ENCODE measurements around the gene SH2D2A.

SH2D2A gene

DNA sequence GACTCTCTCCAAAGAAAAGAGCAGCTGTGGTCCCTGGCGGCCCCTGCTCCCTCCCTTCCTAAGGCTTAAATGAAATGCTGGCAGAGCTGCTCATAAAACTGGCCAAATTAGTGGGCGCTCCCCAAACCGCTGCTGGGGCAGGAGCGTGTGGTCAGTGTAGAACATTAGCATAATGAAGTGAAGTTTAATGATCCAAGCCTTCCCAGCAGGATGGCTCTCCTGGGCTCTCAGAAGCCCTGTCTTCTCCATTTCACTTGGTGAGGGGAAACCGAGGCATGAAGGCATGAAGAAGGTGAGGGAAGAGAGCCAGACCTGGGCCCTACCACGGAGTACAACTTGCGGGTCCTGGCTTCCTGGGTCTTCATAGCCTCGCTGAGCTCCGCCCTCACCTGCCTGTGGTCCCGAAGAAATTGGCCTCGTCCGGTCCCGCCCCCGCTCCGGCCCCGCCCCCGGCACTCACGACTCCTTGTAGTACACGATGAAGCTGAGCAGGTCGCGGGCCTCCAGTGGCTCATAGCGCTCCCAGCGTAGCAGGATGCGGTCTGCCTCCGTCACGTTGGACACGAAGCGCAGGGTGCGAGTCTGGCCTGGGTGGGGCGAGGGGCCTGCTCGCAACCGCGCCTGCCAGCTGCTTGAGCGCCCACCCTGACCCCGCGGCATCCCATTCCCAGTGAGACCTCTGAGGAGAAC is 32.0 kb upstream of the SH2D2A start:
- in situ Hi-C loops (cut with MboI; ENCODE audit: low sequenced_read_pairs): no loop called here

DNA sequence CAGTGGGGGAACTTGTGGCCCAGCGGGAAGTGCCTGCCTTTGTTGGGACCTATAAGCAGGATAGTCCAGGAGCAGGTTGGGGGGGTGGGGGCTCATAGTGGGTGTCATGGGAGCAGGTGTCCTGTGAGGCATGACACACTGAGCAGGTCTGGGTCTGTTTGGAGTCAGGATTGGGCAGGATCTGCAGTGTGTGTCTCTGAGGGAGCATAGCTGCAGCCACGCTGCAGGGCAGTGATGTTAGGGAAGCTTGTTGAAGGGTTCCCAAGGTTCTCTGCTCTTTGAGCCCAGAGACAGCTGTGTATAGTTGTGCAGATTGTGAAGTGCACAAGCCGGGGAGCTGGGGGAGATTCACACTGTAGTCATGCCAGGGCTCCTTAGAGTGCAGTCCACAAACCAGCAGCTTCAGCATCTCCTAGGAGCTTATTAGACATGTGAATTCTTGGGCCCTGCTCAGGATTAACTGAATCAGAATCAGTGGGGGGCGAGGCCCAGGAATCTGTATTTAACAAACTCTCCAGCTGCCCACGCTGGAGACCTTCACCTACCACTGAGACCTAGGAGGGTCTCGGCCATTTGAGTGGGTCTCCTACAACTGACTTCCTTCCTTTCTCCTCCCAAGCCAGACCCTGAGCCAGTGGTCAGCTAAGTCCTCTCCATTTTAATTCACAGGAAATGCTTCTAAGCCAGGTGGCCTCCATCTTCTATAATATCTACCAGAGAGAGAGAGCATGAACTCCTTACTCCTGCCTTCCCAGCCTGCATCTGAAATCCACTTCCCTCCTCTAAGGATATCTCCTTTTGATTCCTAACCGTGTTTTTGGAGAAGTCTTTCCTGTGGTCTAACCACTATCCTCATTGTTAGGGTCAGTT is 31.2 kb upstream of the SH2D2A start:
- in situ Hi-C loops (cut with MboI; ENCODE audit: low sequenced_read_pairs): no loop called here

DNA sequence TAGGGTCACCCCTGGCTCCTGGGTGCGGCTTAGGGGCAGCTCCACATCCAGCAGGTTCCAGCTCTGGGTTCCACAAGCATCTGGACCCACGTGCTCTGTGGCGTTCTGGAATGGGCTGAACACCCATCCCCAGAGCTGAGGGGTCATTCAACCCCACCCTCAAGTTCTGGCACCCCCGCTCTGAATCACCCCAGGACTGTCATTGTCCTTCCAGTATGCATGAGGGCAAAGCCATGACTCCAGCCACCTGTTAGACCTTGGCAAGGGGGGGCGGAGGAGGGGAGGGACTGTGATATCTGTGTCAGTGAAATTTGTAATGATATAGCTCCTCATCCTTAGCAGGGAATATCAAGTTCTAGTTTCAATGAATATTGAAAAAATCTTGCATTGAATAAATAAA is 30.0 kb upstream of the SH2D2A start:
- in situ Hi-C loops (cut with MboI; ENCODE audit: low sequenced_read_pairs): no loop called here

DNA sequence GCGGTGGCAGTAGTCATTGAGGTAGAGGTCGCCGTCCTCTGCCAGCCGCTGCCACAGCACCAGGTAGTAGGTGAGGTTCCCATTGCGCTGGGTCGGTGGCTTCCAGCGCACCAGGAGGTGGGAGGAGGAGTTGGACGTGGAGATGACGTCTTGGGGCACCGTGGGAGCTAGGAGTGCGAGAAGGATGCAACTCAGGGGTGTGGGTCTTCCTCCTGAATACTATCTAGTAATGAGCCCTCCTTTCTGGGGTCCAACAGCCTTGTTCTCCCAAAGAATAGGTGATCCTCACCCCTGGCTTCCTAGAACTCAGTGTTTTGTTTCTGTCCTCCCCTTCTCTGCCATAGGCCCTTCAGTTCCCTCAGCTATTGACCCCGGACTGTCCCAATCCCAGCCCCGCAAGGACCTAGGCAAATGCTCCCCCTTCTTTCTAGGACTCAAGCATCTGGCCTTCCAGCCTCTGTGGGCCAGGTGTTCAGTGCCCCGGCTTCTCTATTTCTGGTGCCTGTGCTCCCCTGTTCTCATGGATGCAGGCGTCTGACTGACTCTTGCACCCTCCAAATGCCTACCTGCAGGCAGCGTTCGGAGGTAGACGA is 29.4 kb upstream of the SH2D2A start:
- in situ Hi-C loops (cut with MboI; ENCODE audit: low sequenced_read_pairs): no loop called here

DNA sequence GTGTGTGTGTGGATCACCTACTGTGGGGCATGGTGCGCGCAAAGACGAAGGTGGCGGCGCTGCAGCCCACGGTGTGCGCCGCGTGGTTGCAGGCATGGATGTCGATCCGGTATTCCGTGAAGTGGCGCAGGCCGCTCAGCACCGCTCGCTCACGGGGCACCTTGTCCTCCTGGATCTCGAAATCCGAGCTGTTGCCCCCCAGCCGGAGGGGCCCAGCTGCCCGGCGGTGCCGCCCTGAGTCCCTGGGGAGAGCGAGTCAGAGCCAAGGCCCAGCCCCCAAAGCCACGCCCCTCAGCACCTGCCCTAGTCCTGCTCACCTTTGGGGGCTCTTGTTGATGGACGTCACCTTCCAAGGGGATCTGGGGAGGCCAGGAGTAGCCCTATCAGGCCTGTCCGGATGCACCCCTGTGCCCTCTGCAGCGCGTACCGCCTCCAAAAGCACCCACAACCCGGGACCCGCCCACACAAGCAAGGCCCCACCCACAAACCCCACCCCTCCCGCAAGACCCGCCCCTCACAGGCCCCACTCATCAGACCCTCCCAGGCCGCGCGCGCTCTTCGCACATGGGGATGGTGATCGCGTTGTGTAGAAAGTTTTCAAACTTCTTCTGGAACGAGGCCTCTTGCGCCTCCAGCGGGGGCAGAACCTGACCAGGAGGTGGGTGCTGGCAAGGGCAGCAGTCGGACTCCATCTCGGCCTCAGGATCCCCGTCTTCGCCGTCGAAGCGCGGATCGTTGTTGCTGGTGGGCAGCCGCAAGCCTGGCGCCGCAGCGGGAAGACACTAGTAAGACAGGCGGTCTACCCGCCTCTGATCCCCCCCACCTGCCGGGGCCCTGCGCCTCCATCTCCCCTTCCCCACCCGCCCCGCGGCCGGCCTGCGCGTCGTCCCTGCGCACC is 28.7 kb upstream of the SH2D2A start:
- in situ Hi-C loops (cut with MboI; ENCODE audit: low sequenced_read_pairs): no loop called here

DNA sequence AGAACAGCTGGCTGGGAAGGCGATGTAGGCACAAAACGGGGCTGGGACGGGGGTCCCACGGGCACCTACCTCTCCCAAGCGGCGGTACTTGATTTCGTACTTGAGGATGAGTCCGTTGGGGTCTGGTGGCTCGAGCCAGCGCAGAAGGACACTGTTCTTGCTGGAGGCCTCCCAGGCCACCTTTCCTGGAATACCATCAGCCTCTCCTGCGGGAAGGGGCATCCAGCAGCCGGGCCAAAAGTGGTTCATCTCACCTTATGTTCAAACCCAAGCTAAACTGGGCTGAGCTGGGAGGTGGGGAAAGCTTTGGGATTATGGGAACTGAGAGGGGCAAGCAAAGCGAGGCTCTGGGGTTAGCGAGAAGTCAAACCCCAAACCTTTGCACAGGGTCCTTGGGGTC is 28.0 kb upstream of the SH2D2A start:
- in situ Hi-C loops (cut with MboI; ENCODE audit: low sequenced_read_pairs): no loop called here

DNA sequence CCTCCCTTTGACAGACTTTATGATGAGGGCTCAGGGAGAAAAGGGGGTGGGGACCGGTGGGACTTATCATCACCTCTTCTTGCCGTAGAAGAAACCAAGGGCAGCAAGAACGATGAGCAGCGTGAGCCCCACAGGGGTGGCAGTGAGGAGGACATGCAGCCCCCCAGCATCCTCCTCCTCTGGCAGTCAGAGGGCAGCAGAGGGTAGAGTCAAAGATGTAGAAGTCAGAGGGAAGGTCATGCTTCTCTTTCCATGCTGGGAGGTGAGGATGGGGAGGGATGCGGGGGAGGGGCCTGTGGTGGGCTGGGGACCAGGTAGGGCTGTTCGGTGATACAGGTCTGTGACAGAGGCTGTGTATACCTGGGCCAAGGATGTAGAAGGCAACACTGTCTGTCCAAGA is 27.5 kb upstream of the SH2D2A start:
- in situ Hi-C loops (cut with MboI; ENCODE audit: low sequenced_read_pairs): no loop called here

GRCh38 chr1:156842618-156843300 is 26.1 kb upstream of the SH2D2A start:
- in situ Hi-C loops (cut with MboI; ENCODE audit: low sequenced_read_pairs): no loop called here

DNA sequence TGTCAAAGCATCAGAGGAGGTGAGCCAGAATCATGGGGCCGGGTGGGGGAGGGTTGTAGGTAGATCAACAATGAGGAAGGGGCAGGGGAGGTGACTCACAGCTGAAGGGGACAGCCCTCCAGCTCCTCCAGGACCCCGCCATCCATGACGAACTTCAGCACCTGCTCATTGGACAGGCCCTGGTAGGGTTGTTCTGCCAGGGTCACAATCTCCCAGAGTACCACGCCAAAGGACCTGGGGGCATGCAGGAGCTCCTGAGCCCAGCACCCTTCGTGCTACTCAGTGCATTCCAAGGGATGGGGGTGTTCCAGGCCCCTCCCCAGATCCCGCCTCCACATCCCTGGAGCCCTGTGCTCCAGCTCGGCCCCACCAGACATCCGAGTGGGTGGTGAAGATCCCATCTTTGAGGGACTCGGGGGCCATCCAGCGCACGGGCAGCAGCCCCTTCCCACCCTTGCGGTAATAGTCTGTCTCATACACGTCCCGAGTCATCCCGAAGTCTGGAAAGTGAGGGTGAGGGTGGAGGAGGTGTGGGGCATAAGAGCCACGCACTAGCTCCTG is 24.7 kb upstream of the SH2D2A start:
- in situ Hi-C loops (cut with MboI; ENCODE audit: low sequenced_read_pairs): no loop called here

DNA sequence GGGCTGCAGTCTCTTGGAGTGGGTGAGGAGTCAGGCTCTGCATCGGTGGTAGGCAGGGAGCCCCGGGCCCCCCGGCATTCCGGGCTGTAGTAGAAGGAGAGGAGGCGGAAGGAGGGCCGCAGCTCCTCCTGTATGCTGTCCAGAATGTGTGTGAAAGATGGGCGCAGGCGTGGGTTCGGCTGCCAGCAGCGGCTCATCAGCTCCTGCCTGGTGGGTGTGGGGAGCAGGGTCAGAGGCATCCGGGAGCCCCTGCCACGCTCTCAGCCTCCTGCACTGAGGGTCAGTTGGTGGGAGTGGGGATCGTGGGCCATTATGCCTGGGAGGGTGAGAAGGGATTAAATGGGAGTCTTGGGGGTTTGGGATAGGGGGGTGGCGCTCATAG is 24.2 kb upstream of the SH2D2A start:
- in situ Hi-C loops (cut with MboI; ENCODE audit: low sequenced_read_pairs): no loop called here

DNA sequence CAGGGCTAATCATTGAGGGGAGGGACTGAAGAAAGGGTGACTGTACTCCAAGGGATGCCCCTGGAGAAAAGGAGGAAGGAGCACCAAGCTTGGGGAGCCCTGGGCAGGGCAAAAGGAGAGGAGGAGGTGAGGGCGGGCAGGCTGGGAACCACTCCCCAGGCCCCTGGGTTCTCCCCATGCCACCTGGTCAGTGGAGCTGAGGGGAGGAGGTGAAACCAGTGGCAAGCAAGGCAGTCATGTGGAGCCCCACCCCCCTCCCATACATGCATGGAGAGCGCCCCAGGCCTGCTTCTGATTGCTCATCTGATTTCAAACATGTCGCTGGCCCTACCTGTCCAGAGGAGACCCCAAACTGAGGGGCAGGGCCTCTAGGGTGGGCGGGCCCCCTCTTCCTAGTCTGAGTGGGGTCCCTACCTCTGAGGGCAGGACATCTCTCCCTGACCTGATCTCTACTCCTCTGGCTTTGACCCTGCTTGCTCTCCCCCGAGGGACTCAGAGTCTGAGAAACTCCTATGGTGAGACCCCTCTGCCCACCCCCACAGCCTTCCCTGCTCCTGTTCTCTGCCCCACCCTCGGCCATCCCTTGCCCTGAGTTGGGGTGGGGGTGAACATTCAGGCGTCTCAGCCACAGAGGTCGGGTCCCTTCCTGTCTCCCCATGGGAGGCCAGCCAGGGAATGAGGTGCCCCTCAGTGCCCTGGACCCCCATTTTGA is 23.7 kb upstream of the SH2D2A start:
- in situ Hi-C loops (cut with MboI; ENCODE audit: low sequenced_read_pairs): no loop called here

DNA sequence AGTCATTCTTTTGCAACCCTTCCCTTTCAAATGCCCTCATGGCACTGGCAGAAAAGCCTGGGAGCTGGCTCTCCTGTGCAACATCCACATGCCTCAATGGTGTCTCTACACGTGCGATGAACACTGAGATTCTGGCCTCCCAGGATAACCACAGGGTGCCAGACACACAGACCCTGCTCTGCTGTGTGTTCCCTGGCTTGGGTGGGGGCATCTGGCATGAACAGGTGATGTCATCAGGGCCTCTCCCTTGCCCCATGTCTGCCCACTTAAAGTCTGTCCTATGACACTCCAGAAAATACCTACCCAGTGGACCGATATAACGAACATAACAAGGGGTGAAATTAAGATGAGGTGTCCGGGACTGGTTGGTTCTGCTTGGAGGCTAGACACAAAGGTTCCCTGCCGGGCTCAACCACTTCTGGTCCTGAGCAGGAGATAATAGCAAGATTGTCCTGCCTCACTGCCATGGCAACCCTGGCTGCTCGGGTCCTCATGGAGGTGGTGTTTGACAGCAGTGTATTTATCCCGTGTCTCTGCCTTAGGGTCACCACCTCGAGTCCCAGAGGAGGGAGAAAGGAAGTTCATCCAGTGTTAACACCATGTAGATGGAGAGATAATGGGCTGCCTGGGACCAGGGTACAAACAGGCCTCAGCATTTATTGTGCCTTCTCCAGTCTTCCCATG is 22.9 kb upstream of the SH2D2A start:
- in situ Hi-C loops (cut with MboI; ENCODE audit: low sequenced_read_pairs): no loop called here

GRCh38 chr1:156838972-156839371 is 22.3 kb upstream of the SH2D2A start:
- in situ Hi-C loops (cut with MboI; ENCODE audit: low sequenced_read_pairs): no loop called here

DNA sequence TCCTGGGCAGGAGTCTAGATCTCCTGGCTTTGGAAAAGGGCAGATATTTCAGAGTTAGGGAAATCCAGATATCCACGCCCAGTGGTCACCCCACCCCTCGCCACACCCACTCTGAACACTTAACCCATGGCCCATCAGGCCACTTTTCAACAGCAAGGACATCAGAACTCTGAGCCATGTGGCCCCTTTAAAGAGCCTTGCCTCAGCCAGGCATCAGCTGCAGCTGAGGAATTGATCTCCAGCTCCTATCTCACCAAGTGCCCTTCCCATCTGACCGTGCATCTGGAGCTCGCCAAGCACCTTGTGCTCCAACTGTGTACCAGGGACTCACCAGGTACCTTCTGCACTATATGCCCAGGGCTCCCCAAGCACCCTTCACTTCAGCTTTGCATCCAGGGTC is 20.2 kb upstream of the SH2D2A start:
- in situ Hi-C loops (cut with MboI; ENCODE audit: low sequenced_read_pairs): no loop called here

GRCh38 chr1:156836041-156836654 is 19.5 kb upstream of the SH2D2A start:
- in situ Hi-C loops (cut with MboI; ENCODE audit: low sequenced_read_pairs): no loop called here

DNA sequence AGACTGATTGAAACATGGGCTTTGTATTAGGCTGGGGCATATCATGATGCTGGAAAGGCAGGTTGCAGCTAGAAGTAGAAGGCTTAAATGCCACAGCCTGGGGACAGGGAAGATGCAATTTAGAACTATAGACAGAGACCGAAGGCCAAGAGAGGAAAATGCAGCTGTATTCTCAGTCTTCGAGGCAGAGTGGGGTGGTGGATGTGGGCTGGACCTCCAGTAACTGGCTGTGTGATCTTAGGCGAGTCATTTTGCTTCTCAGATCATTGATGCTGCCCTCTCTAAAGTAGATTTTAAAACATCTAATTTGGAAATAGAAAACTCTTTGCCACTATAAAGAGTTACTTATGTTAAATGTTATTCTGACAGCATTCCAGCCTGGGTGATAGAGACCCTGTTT is 17.7 kb upstream of the SH2D2A start:
- in situ Hi-C loops (cut with MboI; ENCODE audit: low sequenced_read_pairs): no loop called here

GRCh38 chr1:156833603-156834002 is 17.0 kb upstream of the SH2D2A start:
- in situ Hi-C loops (cut with MboI; ENCODE audit: low sequenced_read_pairs): no loop called here

DNA sequence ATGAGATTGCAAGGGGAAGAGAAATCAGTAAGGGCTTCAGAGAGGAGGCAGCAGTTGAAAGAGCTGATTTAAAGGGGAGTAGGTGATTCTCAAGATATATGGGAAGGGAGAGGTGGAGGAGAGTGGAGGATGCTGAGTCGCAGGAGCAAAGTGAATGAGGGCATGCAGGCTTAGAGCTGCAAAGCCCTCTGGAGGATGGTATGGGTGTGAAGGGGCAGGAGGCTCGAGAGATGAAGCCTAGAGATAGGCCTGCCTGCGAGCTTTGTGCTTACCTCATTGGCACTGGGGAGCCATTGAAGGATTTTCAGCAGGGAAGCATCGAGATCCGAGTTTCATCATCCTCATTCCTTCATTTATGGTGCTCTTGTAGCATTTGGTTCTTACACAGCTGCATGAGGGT is 15.8 kb upstream of the SH2D2A start:
- in situ Hi-C loops (cut with MboI; ENCODE audit: low sequenced_read_pairs): no loop called here
